Measurements from ENCODE around the gene SIRT6. TPM values are rescaled to one million over a fixed set of nuclear protein-coding genes. Genes with fewer than 3 reads are reported as not detected.

SIRT6 gene
- total and polyA plus RNA-seq, 9 of the 15 experiments (the other 6 are each of a cell fraction or from before 2014, with no cell fraction given) = 1.4 to 41.1 (median 10.2) TPM

GRCh38 chr19:4208385-4209094 is 26.2 kb upstream of the SIRT6 start (continued):
- TF ChIP-seq HMG20A (CRISPR knock-in tag; conservative IDR thresholded peaks at IDR 0.05) (no peak), ZKSCAN1 (IDR thresholded peaks at IDR 0.05; ENCODE audit: low read depth, low read length) (no peak), ADNP (tag; IDR thresholded peaks at IDR 0.05) (0 out of 2 replicates have a peak, but pooled peaks have one; percentile 36), FOSL1 (tag; conservative IDR thresholded peaks at IDR 0.05) (peak; percentile 32; the same call in 1 of the 2 replicates), CBX1 (IDR thresholded peaks at IDR 0.05; ENCODE audit: low read depth) (0 out of 2 replicates have a peak, but pooled peaks have one; percentile 41), RAD21 (CRISPR knock-in tag; conservative IDR thresholded peaks at IDR 0.05 in 1 of 2, IDR thresholded peaks at IDR 0.05 in 1 of 2) (0 out of 4 replicates have a peak, but pooled peaks of 1 of the 2 experiments have one; percentile 6), REST (IDR thresholded peaks at IDR 0.05; ENCODE audit: borderline replicate concordance) (no peak), REST (CRISPR knock-in tag; IDR thresholded peaks at IDR 0.05; ENCODE audit: low read depth) (no peak), ZBTB33 (CRISPR knock-in tag; IDR thresholded peaks at IDR 0.05) (0 out of 2 replicates have a peak, but pooled peaks have one; percentile 7)

All from K562 (cell line).